ENCODE data around the gene VAX1. TPM values are rescaled to one million over a fixed set of nuclear protein-coding genes. Genes with fewer than 3 reads are reported as not detected.

Gene VAX1
- total RNA-seq, 1 donor from 2014 or later: 0.58 TPM

DNA sequence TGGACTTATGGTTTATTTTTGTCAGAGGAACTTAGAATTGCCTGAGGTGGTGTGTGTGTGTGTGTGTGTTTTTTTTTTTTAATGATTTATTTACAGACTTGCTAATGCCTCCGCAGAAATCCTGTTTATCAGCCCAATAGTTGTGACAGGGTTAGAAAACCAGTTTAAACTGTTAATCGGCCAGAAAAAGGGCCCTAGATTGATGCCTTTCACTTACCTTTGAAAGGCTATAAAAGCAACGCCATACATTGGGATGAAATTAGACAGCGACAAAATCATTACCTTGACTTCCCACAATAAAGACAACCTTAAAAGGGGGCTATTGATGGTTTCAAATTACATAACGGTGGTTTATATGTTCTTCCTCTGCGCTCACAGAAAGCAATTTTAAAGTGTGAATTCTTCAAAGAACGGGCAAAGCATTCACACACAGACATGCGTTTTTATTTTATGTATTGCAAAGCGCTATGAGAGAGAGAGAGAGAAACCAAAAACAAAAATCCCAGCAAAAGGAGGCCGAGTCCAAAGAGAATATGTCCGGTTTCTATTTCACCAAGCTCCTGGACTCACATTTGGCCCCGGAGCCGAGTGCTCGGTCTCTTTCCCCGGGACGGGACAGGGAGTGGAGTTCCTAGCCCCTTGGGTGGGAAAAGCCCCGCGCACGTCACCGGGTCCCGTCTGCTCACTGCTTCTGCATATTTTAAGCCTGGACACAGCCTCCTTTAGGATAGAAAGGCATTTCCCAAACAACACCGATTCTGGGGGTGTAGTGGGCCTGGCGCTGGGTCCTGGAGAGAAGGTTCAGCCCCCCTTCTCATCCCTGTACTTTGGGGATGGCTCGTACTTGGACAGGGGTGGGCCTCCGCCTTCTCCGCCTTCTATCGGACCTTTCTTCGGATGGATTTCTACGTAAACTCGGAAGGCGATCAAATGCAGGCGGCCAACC lies 26.8 kb upstream of the VAX1 start:
- TF ChIP-seq, protein P1, sequence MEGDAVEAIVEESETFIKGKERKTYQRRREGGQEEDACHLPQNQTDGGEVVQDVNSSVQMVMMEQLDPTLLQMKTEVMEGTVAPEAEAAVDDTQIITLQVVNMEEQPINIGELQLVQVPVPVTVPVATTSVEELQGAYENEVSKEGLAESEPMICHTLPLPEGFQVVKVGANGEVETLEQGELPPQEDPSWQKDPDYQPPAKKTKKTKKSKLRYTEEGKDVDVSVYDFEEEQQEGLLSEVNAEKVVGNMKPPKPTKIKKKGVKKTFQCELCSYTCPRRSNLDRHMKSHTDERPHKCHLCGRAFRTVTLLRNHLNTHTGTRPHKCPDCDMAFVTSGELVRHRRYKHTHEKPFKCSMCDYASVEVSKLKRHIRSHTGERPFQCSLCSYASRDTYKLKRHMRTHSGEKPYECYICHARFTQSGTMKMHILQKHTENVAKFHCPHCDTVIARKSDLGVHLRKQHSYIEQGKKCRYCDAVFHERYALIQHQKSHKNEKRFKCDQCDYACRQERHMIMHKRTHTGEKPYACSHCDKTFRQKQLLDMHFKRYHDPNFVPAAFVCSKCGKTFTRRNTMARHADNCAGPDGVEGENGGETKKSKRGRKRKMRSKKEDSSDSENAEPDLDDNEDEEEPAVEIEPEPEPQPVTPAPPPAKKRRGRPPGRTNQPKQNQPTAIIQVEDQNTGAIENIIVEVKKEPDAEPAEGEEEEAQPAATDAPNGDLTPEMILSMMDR (conservative IDR thresholded peaks at IDR 0.05): no peak
- H3K9me3 Mint-ChIP-seq: no peaks in the 10 kb centered on the region
- peak overlapping the region; percentile 44 for H3K4me3 Mint-ChIP-seq
- H3K4me1 Mint-ChIP-seq (ENCODE audit: unreplicated experiment): peaks cover 15% of the 10 kb centered on the region
- H3K27me3 Mint-ChIP-seq: peaks cover 96% of the 10 kb centered on the region
- no peak for DNase-seq (ENCODE audit: extremely low spot score, unreplicated experiment)
- H3K27ac Mint-ChIP-seq: no peak overlapping the region
- peaks cover 4% of the 10 kb centered on the region for H3K36me3 Mint-ChIP-seq

- TF ChIP-seq, protein P1 (conservative IDR thresholded peaks at IDR 0.05): no peak
- peaks cover 96% of the 10 kb centered on the region for H3K27me3 Mint-ChIP-seq
- no peak for DNase-seq (ENCODE audit: extremely low spot score, unreplicated experiment)
- H3K36me3 Mint-ChIP-seq: no peaks in the 10 kb centered on the region
- no peaks in the 10 kb centered on the region for H3K9me3 Mint-ChIP-seq
- peak overlapping the region; percentile 55 for H3K4me3 Mint-ChIP-seq
- H3K27ac Mint-ChIP-seq: no peak overlapping the region
- H3K4me1 Mint-ChIP-seq (ENCODE audit: unreplicated experiment): peaks cover 15% of the 10 kb centered on the region
Observed at GRCh38 chr10:117163954-117164548, 26.0 kb upstream of the VAX1 start.

DNA sequence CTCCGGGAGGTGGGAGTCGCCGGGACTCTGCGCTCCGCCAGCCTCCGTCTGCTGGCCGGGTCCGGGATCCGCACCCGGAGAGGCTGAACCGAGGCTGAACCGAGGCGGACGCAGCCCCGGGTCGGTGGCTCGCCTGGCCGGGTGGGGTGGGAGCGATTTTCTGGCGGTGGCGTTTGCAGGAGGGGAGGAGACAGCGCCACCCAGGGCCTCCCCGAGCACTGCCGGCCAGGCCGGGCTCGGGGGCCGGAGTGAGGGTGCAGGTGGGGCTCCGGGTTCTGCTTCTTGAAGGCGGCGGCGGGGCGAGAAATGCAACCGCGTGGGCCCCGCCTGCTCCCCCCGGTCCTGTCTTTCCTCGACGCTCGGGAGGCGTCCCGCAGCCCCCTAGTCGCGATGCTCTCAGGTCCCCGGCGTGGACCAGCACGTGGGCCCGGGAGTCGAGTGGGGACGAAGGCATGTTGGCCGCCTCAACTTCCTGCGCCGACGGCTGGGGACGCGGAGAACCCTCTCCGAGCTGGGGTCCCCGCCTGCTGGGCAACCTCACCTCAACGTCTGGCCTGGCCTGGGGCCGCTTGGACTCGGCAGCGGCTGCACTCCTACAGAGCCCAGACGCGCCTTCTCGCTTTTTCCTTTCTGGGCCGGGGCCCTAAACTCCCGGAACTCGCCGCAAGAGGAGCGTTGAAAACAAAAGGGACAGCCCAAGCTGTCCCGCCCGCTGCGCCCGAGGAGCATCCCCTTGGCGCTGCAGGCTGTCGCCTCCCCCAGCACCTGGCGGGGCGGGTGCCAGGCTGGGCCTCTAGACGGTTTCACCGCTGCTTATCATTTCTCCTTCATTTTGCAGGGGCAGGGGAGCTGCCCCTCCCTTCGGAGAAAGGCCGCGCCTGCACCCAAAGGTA lies 25.2 kb upstream of the VAX1 start:
- no peak for DNase-seq (ENCODE audit: extremely low spot score, unreplicated experiment)
- Mint-ChIP-seq H3K4me1 (ENCODE audit: unreplicated experiment) (peaks cover 15% of the 10 kb centered on the region), H3K27ac (no peak overlapping the region), H3K27me3 (peaks cover 96% of the 10 kb centered on the region), H3K9me3 (no peaks in the 10 kb centered on the region), H3K4me3 (no peak overlapping the region), H3K36me3 (no peaks in the 10 kb centered on the region)
- TF ChIP-seq, protein P1 (conservative IDR thresholded peaks at IDR 0.05): peak; percentile 47

DNA sequence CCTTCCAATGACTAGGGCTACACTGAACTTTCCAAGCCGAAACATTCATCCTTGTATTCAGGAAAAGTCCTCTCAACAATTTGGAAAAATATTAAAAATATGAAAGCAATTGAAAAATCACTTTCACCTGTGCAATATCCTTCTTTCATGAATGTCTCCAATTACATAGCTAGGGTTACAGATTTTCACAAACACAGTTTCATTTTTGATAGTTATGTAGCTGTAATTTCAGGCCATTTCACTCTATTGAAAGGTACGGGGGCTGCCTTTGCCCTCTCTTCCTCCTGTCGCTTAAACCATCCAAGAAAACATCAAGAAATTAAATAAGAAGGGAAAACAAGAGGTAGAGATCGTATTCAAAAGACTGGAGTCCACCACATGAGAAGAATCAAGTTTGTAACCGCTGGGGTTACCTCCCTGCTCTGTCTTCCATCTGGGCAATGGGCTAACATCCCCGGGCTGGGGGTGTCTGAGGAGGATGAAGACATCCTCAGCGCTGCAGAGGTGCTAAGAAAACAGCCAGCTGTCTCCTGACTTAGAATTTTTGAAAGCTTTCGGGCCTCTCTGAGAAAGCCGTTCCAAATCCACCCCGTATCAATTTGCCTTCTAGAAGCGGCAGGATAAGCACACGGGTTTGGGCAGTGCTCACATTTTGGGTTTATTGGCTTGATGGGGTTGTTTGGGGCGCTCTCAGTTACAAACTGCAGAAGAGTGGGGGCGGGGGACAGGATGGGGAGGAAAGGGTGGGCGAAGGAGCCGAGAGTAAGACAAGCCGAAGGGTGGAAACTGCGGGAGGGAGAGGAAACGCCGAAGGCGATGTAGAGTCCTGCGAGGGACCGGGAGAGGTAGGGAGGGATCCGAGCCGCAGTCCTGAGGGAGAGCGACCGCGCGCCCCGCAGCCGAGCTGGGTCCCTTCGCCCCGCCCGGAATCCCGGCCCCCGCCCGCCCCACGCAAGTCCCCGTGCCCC lies 24.3 kb upstream of the VAX1 start:
- Mint-ChIP-seq H3K9me3 (no peaks in the 10 kb centered on the region), H3K4me1 (ENCODE audit: unreplicated experiment) (peaks cover 15% of the 10 kb centered on the region), H3K27me3 (peaks cover 96% of the 10 kb centered on the region), H3K36me3 (no peaks in the 10 kb centered on the region), H3K4me3 (peak overlapping the region; percentile 74), H3K27ac (no peak overlapping the region)
- no peak for DNase-seq (ENCODE audit: extremely low spot score, unreplicated experiment)
- TF ChIP-seq, protein P1 (conservative IDR thresholded peaks at IDR 0.05): no peak
